KBM-7 (cell line): Measurements from ENCODE around the gene MARF1.
"Not testable (repeated sequence)": the region's sequence is repeated elsewhere in the genome, so short reads cannot be mapped to it uniquely, and the experiment has no call there.

ENCODE experiments used
- DNase-seq: peaks from one replicate; pipeline ENCODE4 v3.0.0-alpha.2; 2015
- in situ Hi-C: fragments of 300-500 bp; cut with MboI; formaldehyde crosslinking; loops from 2 replicates; pipeline ENCODE4 v1.14.3; 2020; ENCODE audit warnings: low sequenced_read_pairs, low pct_unique_long_range_greater_than_20kb, mixed read lengths

MARF1 gene

GRCh38 chr16:15658149-15658548 lies 15.2 kb upstream of the MARF1 start:
- DNase-seq = no peak
- in situ Hi-C loops = no loop called here

- in situ Hi-C loops, DNase-seq: not testable (repeated sequence)
These were observed 12.6 kb upstream of the MARF1 start for GRCh38 chr16:15655561-15655960.

GRCh38 chr16:15654591-15654990 lies 11.6 kb upstream of the MARF1 start:
- DNase-seq = no peak
- in situ Hi-C loops = no loop called here

GRCh38 chr16:15653227-15653626 lies 10.3 kb upstream of the MARF1 start:
- no peak for DNase-seq
- in situ Hi-C loops = no loop called here

- no peak for DNase-seq
- in situ Hi-C loops = no loop called here
These were observed 9.5 kb upstream of the MARF1 start for GRCh38 chr16:15652293-15653001.

GRCh38 chr16:15650698-15651171 lies 7.8 kb upstream of the MARF1 start:
- in situ Hi-C loops = no loop called here
- peak; percentile 27 for DNase-seq

GRCh38 chr16:15650019-15650697 lies 7.2 kb upstream of the MARF1 start, which contains the start of gene NDE1:
TSS of gene NDE1 (plus strand) at chr16:15650245. CDS start at chr16:15664779, 14,534 bp downstream.
- in situ Hi-C loops = no loop called here
- DNase-seq = peak; percentile 82

- in situ Hi-C loops = no loop called here
- no peak for DNase-seq
These were observed 6.7 kb upstream of the MARF1 start for GRCh38 chr16:15649727-15650018.

GRCh38 chr16:15649311-15649710 lies 6.4 kb upstream of the MARF1 start:
- in situ Hi-C loops, DNase-seq: not testable (repeated sequence)

- DNase-seq = no peak
- in situ Hi-C loops = no loop called here
These were observed 5.3 kb upstream of the MARF1 start for GRCh38 chr16:15648135-15648730.

- in situ Hi-C loops = no loop called here
These were observed 4.5 kb upstream of the MARF1 start for GRCh38 chr16:15647294-15648014.

GRCh38 chr16:15646557-15647293 lies 3.8 kb upstream of the MARF1 start:
- in situ Hi-C loops, DNase-seq: not testable (repeated sequence)

More at GRCh38 chr16:15647294-15648014, 4.5 kb upstream of the MARF1 start:
- DNase-seq = no peak

- DNase-seq = peak; percentile 19
- in situ Hi-C loops = not testable (repeated sequence)
These were observed 2.1 kb upstream of the MARF1 start for GRCh38 chr16:15644962-15645465.

- DNase-seq = peak; percentile 21
- in situ Hi-C loops = no loop called here
These were observed 1.5 kb upstream of the MARF1 start for GRCh38 chr16:15644267-15644961.

GRCh38 chr16:15643946-15644250 lies 944 bp upstream of the MARF1 start:
- in situ Hi-C loops = no loop called here
- DNase-seq = no peak

- in situ Hi-C loops = no loop called here
- peak; percentile 91 for DNase-seq
These were observed 352 bp downstream of the MARF1 start for GRCh38 chr16:15642557-15643047.

- DNase-seq = no peak
These were observed 999 bp downstream of the MARF1 start for GRCh38 chr16:15641753-15642556.

More at GRCh38 chr16:15641753-15642556, 999 bp downstream of the MARF1 start:
- in situ Hi-C loops = no loop called here
